MCF 10A (cell line): ENCODE data around the gene SESN1. TPM values are rescaled to one million over a fixed set of nuclear protein-coding genes. Genes with fewer than 3 reads are reported as not detected.

Source experiments
- BruUV-seq: library from RNA; stranded (reverse); fragments of 400-500 nt; replicated peaks from 2 replicates; lab custom pipeline; 2021; lab: Mats Ljungman, UMichigan
- CTCF ChIA-PET: fragments of 300-600 bp; sonication (Branson Sonifier 250); formaldehyde crosslinking; extraction: SDS; loops from one replicate; lab custom pipeline; 2021; ENCODE audit warnings: antibody characterized with exemption, inconsistent platforms; lab: Yijun Ruan, JAX
- POLR2A ChIA-PET: fragments of 300-600, 350-650 bp; sonication (Branson Sonifier 250); formaldehyde crosslinking; extraction: SDS; loops from one replicate; lab custom pipeline; 2020; ENCODE audit warnings: antibody characterized with exemption, inconsistent platforms; lab: Yijun Ruan, JAX
- DNase-seq: peaks from one replicate; pipeline ENCODE4 v3.0.0-alpha.2; 2018; ENCODE audit not compliant: unreplicated experiment
- H3K27ac Mint-ChIP-seq: one replicate; pipeline ENCODE4 v1.8.0; 2022; ENCODE audit warnings: mild to moderate bottlenecking, low read depth, mixed read lengths; ENCODE audit not compliant: unreplicated experiment
- H3K27me3 Mint-ChIP-seq: one replicate; pipeline ENCODE4 v1.8.0; 2022; ENCODE audit warnings: mixed read lengths; ENCODE audit not compliant: insufficient read depth, unreplicated experiment
- H3K36me3 Mint-ChIP-seq: one replicate; pipeline ENCODE4 v1.8.0; 2022; ENCODE audit warnings: mild to moderate bottlenecking, moderate library complexity, mixed read lengths; ENCODE audit not compliant: insufficient read depth, unreplicated experiment
- H3K4me1 Mint-ChIP-seq: one replicate; pipeline ENCODE4 v1.8.0; 2022; ENCODE audit warnings: mixed read lengths; ENCODE audit not compliant: insufficient read depth, unreplicated experiment
- H3K4me3 Mint-ChIP-seq: one replicate; pipeline ENCODE4 v1.8.0; 2022; ENCODE audit warnings: mild to moderate bottlenecking, moderate library complexity, mixed read lengths; ENCODE audit not compliant: unreplicated experiment
- H3K9me3 Mint-ChIP-seq: one replicate; pipeline ENCODE4 v1.8.0; 2022; ENCODE audit warnings: mixed read lengths; ENCODE audit not compliant: unreplicated experiment
- intact Hi-C: fragments of 100-400 bp; cut with micrococcal nuclease; formaldehyde crosslinking; loops from 2 replicates; pipeline ENCODE4 v1.14.1; 2022
- total RNA-seq: library from RNA; stranded (reverse); gene quantifications from 2 replicates; pipeline ENCODE4 v1.2.3, GENCODE V29; 2022
- TF ChIP-seq, protein P1 (sequence below): fragments of 200-600 bp; IDR thresholded peaks from one replicate; pipeline ENCODE4 v1.8.0; 2022; ENCODE audit warnings: antibody characterized with exemption, mild to moderate bottlenecking; ENCODE audit not compliant: unreplicated experiment

SESN1 gene
- total RNA-seq, 1 experiment from 2014 or later: 23.0 TPM

DNA sequence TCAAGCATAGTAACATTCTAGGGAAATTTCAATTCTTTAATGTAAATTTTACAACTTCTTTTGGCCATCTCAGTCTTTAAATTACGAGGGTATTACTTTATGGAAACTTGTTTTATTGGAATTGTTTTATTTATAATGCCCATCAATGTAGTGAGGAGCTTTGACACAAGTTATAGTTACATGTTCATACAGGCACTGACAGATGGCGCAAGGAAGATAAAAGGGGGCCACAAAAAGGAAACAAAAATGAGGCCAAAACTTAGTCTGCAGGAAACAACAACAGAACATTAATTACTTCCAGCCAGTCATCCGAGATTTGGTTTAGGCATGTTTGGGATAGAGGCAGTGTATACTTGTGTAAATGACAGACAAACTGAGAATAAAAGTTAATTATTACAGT lies 18.3 kb downstream of the SESN1 start:
- intact Hi-C loops: no loop called here
- Mint-ChIP-seq H3K27me3 (no peaks in the 10 kb centered on the region), H3K27ac (no peak overlapping the region), H3K9me3 (no peaks in the 10 kb centered on the region), H3K4me3 (no peak overlapping the region), H3K4me1 (peaks cover 11% of the 10 kb centered on the region), H3K36me3 (no peaks in the 10 kb centered on the region)
- POLR2A ChIA-PET: interaction anchor here (0.9 to 2.1 kb wide), 3 partner anchors 18 to 518 kb away, joined by 3 to 14 read pairs (median 4); partner anchors contain the start of genes CEP57L1 and SESN1
- no peak for DNase-seq
- BruUV-seq: no TSS peak
- TF ChIP-seq, protein P1, sequence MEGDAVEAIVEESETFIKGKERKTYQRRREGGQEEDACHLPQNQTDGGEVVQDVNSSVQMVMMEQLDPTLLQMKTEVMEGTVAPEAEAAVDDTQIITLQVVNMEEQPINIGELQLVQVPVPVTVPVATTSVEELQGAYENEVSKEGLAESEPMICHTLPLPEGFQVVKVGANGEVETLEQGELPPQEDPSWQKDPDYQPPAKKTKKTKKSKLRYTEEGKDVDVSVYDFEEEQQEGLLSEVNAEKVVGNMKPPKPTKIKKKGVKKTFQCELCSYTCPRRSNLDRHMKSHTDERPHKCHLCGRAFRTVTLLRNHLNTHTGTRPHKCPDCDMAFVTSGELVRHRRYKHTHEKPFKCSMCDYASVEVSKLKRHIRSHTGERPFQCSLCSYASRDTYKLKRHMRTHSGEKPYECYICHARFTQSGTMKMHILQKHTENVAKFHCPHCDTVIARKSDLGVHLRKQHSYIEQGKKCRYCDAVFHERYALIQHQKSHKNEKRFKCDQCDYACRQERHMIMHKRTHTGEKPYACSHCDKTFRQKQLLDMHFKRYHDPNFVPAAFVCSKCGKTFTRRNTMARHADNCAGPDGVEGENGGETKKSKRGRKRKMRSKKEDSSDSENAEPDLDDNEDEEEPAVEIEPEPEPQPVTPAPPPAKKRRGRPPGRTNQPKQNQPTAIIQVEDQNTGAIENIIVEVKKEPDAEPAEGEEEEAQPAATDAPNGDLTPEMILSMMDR: no peak
- CTCF ChIA-PET: interaction anchor here (0.7 to 7.9 kb wide), 5 partner anchors 9 to 533 kb away, joined by 3 to 109 read pairs (median 4); no protein-coding TSS in a partner anchor

DNA sequence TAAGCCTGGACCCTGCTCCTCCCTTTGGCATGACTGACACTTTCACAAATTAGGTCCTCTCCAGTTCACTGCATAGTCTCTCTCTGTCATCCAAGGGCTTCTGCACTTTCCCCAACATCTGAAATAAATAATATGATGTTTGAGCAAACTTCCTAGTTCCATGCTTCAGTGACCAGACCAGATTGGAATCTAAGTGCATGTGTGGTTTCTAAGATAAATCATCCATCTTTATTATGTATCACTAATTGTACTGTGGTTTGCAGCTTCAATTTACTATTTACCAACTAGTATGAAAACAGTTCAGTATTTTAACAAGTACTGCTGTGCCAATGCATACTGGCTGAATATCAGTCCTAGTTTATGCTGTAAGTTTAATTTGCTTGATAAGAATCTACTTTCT lies 18.7 kb downstream of the SESN1 start:
- intact Hi-C loops: no loop called here
- BruUV-seq: no TSS peak
- H3K4me1 Mint-ChIP-seq: peaks cover 11% of the 10 kb centered on the region
- no peaks in the 10 kb centered on the region for H3K36me3 Mint-ChIP-seq
- no peaks in the 10 kb centered on the region for H3K27me3 Mint-ChIP-seq
- no peaks in the 10 kb centered on the region for H3K9me3 Mint-ChIP-seq
- H3K27ac Mint-ChIP-seq: no peak overlapping the region
- H3K4me3 Mint-ChIP-seq: no peak overlapping the region
- no peak for DNase-seq
- POLR2A ChIA-PET: interaction anchor here (0.6 to 2.1 kb wide), 9 partner anchors 9 to 534 kb away, joined by 3 to 14 read pairs (median 3); partner anchors contain the start of genes CEP57L1 and SESN1
- CTCF ChIA-PET: interaction anchor here (0.7 to 7.9 kb wide), 10 partner anchors 9 to 1022 kb away, joined by 3 to 109 read pairs (median 4); no protein-coding TSS in a partner anchor
- TF ChIP-seq, protein P1: no peak

GRCh38 chr6:109074133-109074415 lies 20.6 kb downstream of the SESN1 start:
- Mint-ChIP-seq H3K9me3 (no peaks in the 10 kb centered on the region), H3K27me3 (no peaks in the 10 kb centered on the region), H3K4me3 (no peak overlapping the region), H3K36me3 (no peaks in the 10 kb centered on the region), H3K27ac (no peak overlapping the region), H3K4me1 (peaks cover 11% of the 10 kb centered on the region)
- DNase-seq: no peak
- ChIA-PET POLR2A (interaction anchor here (0.6 to 4.9 kb wide), 14 partner anchors 11 to 1135 kb away, joined by 3 to 61 read pairs (median 3); partner anchors contain the start of genes FOXO3 and SESN1), CTCF (interaction anchor here (0.6 to 7.9 kb wide), 23 partner anchors 14 to 970 kb away, joined by 3 to 109 read pairs (median 4); partner anchors contain the start of genes ARMC2 and FOXO3)
- no TSS peak for BruUV-seq
- TF ChIP-seq, protein P1: no peak
- intact Hi-C loops: no loop called here

DNA sequence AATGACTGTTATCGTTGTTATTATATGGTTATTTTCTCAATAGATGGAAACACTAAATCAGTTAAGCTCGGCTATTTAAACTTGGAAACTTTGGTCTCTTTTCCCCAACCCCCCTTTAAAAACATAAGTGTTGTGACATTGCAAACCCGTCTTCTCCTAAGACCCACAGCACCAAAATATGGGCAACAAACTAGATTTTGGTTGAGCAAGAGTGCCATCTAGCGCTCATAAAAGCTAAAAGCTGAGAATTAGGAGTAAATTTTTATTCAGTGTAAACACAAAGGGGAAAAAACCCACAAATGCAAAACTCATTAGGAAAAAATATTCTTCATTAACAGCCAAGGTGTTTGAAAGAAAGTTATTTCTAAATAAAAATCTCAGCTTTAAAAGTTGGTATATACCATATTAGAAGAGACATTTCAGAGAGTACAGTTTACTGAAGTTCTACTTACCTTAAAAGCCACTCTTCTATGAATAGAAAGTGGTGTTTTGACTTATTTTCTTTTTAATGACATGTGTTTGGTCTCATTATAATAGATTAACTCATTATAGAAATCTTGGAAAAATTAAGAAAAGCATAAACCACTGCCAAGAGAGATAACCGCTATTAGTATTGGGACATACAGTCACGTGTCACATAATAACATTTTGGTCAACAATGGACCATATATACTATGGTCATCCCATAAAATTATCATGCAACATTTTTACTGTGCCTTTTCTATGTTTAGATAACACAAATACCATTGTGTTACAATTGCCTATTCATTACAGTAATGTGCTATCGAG lies 21.1 kb downstream of the SESN1 start:
- Mint-ChIP-seq H3K27ac (no peak overlapping the region), H3K36me3 (no peaks in the 10 kb centered on the region), H3K9me3 (no peaks in the 10 kb centered on the region), H3K4me1 (peaks cover 12% of the 10 kb centered on the region), H3K27me3 (no peaks in the 10 kb centered on the region), H3K4me3 (no peak overlapping the region)
- DNase-seq: peak; percentile 85
- CTCF ChIA-PET: interaction anchor here (0.6 to 7.9 kb wide), 48 partner anchors 8 to 1050 kb away, joined by 3 to 109 read pairs (median 3); partner anchors contain the start of genes ARMC2, PPIL6 and SMPD2
- POLR2A ChIA-PET: interaction anchor here (0.6 to 4.9 kb wide), 24 partner anchors 10 to 1136 kb away, joined by 3 to 61 read pairs (median 4); partner anchors contain the start of genes ARMC2, FOXO3 and SESN1
- intact Hi-C loops: loop anchor here (1.0 kb wide), 5 partner anchors 180 to 531 kb away; no protein-coding TSS in a partner anchor
- TF ChIP-seq, protein P1: peak; percentile 64
- BruUV-seq: no TSS peak
